IPS-18a (cell line): Measurements from ENCODE around the gene TMPRSS4.
"Not testable (repeated sequence)": the region's sequence is repeated elsewhere in the genome, so short reads cannot be mapped to it uniquely, and the experiment has no call there.

Source experiments
- H3K27ac ChIP-seq: one replicate; pipeline ENCODE4 v1.5.1; 2013; ENCODE audit warnings: low read length
- H3K27me3 ChIP-seq: one replicate; pipeline ENCODE4 v1.6.1; 2013; ENCODE audit warnings: mild to moderate bottlenecking, low read length; ENCODE audit not compliant: control insufficient read depth, insufficient read depth
- H3K36me3 ChIP-seq: one replicate; pipeline ENCODE4 v1.6.1; 2013; ENCODE audit warnings: low read depth, low read length; ENCODE audit not compliant: control insufficient read depth
- H3K4me1 ChIP-seq: one replicate; pipeline ENCODE4 v1.6.1; 2013; ENCODE audit warnings: low read depth, low read length; ENCODE audit not compliant: control insufficient read depth
- H3K4me3 ChIP-seq: one replicate; pipeline ENCODE4 v1.5.1; 2013; ENCODE audit warnings: low read length
- H3K9ac ChIP-seq: one replicate; pipeline ENCODE4 v1.6.1; 2013; ENCODE audit warnings: mild to moderate bottlenecking, low read length, moderate library complexity
- H3K9me3 ChIP-seq: one replicate; pipeline ENCODE4 v1.6.1; 2013; ENCODE audit warnings: low read depth, low read length; ENCODE audit not compliant: control insufficient read depth

Gene TMPRSS4

GRCh38 chr11:118058311-118059245 is 18.3 kb upstream of the TMPRSS4 start:
- no peak overlapping the region for H3K9ac ChIP-seq
- no peak overlapping the region for H3K4me3 ChIP-seq
- H3K9me3 ChIP-seq: no peaks in the 10 kb centered on the region
- no peaks in the 10 kb centered on the region for H3K27me3 ChIP-seq
- H3K36me3 ChIP-seq: no peaks in the 10 kb centered on the region
- H3K4me1 ChIP-seq: no peaks in the 10 kb centered on the region
- no peak overlapping the region for H3K27ac ChIP-seq

GRCh38 chr11:118059246-118059940 is 17.5 kb upstream of the TMPRSS4 start:
- Histone ChIP-seq H3K36me3 (no peaks in the 10 kb centered on the region), H3K4me3 (no peak overlapping the region), H3K27me3 (no peaks in the 10 kb centered on the region), H3K9me3 (no peaks in the 10 kb centered on the region), H3K4me1 (no peaks in the 10 kb centered on the region), H3K9ac (no peak overlapping the region), H3K27ac (no peak overlapping the region)

GRCh38 chr11:118060081-118060661 is 16.7 kb upstream of the TMPRSS4 start:
- no peaks in the 10 kb centered on the region for H3K36me3 ChIP-seq
- H3K27me3 ChIP-seq: no peaks in the 10 kb centered on the region
- no peak overlapping the region for H3K27ac ChIP-seq
- H3K9ac ChIP-seq: no peak overlapping the region
- no peaks in the 10 kb centered on the region for H3K4me1 ChIP-seq
- H3K4me3 ChIP-seq: no peak overlapping the region
- H3K9me3 ChIP-seq: no peaks in the 10 kb centered on the region

DNA sequence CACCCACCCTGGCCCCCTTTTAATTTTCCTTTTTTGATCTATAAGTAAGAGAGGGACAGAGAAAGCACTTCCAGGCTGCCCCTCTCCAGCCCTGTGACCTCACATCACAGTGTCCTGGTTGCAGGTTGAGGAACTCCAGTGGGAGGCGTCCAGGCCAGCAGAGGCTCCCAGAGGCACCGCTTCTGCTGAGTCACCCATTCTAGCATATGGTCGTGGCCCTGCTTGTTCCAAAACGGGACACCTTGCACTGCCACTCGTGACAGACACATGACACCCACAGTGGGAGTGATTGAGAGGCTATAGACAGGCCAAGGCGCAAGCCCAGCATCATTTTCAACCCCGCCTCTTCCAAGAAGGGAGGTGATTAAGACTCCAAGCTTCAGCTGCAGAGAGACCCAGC is 16.0 kb upstream of the TMPRSS4 start:
- H3K27me3 ChIP-seq: no peaks in the 10 kb centered on the region
- no peak overlapping the region for H3K4me3 ChIP-seq
- H3K4me1 ChIP-seq: no peaks in the 10 kb centered on the region
- no peak overlapping the region for H3K9ac ChIP-seq
- no peak overlapping the region for H3K27ac ChIP-seq
- no peaks in the 10 kb centered on the region for H3K9me3 ChIP-seq
- no peaks in the 10 kb centered on the region for H3K36me3 ChIP-seq

DNA sequence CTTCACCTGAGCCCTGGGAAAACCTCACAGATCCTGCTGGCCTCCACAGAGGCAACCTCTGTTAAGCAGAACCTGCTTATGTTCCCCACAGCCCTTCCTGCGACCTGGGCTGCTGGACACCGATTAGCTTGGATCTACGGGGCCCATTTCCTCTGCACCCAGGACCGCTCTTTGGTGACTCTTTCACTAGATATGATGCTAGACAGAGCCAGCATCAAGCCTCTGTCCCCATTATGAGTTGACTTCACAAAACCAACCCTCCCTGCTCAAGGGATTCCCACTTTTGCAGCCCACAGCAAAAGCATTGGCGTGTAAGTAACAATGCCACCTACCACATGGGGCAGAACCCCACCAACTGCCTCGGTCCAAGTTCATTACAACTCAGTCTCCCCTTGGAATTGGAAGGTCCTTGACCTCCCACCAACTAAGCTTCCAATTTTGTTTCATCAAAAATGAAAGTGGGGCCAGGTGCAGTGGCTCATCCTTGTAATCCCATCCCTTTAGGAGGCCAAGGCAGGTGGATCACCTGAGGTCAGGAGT is 15.2 kb upstream of the TMPRSS4 start:
- Histone ChIP-seq H3K27me3 (no peaks in the 10 kb centered on the region), H3K4me1 (no peaks in the 10 kb centered on the region), H3K27ac (no peak overlapping the region), H3K4me3 (no peak overlapping the region), H3K36me3 (no peaks in the 10 kb centered on the region), H3K9ac (no peak overlapping the region), H3K9me3 (no peaks in the 10 kb centered on the region)

DNA sequence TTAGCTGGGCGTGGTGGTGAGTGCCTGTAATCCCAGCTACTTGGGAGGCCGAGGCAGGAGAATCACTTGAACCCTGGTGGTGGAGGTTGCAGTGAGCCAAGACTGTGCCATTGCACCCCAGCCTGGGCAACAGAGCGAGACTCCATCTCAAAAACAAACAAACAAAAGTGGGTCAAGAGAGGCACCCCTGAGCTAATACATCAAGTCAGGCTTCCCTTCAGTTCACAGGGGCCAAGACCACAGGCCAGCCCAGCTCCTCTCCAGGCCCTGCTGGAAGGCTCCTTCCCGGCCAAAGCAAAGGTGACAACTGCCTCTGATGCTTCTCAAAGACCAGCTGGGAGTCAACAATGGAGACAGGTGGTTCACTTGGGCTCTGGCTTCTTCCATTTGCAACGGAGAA is 14.7 kb upstream of the TMPRSS4 start:
- not testable (repeated sequence) for H3K9ac ChIP-seq, H3K27ac ChIP-seq, H3K27me3 ChIP-seq, H3K36me3 ChIP-seq, H3K9me3 ChIP-seq, H3K4me3 ChIP-seq, H3K4me1 ChIP-seq

DNA sequence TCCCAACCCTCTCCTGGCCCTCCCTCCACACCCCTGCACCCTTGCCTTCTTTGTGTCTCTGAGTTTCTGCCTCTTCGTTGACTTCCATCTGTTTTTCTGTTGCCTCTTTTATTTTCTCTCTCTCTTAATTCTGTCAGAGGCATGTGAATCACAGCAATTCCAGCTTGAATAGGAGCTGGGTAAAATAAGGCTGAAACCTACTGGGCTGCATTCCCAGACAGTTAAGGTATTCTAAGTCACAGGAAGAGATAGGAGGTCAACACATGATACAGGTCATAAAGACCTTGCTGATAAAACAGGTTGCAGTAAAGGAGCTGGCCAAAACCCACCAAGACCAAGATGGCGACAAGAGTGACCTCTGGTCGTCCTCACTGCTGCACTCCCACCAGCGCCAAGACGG is 14.2 kb upstream of the TMPRSS4 start:
- not testable (repeated sequence) for H3K36me3 ChIP-seq, H3K9me3 ChIP-seq, H3K9ac ChIP-seq, H3K4me1 ChIP-seq, H3K27me3 ChIP-seq, H3K27ac ChIP-seq, H3K4me3 ChIP-seq

DNA sequence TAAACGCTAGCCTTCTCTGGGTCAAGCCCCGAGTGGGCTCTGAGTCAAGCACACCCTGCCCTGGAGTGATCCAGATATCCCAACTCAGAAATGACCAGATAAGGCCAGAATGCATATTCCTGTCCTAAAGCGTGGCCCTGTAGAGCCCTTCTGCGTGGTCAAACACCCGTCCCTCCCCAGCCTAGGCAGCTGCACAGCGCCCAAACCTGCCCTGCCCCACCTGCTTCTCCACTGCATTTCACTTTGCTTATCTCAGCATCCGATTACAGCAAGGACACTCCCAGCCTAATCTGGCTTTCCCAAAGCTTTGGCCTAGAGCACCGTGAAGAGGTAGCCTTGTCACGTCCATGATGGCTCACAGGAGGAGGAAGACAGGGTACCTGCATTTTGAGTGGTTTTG is 11.9 kb upstream of the TMPRSS4 start:
- Histone ChIP-seq H3K4me3 (no peak overlapping the region), H3K9me3 (no peaks in the 10 kb centered on the region), H3K9ac (no peak overlapping the region), H3K27ac (no peak overlapping the region), H3K4me1 (no peaks in the 10 kb centered on the region), H3K27me3 (no peaks in the 10 kb centered on the region), H3K36me3 (no peaks in the 10 kb centered on the region)

- no peak overlapping the region for H3K4me3 ChIP-seq
- H3K4me1 ChIP-seq: no peaks in the 10 kb centered on the region
- no peak overlapping the region for H3K27ac ChIP-seq
- H3K9me3 ChIP-seq: no peaks in the 10 kb centered on the region
- no peaks in the 10 kb centered on the region for H3K36me3 ChIP-seq
- H3K9ac ChIP-seq: no peak overlapping the region
- H3K27me3 ChIP-seq: no peaks in the 10 kb centered on the region
These were observed 11.5 kb upstream of the TMPRSS4 start for GRCh38 chr11:118065384-118065783.

GRCh38 chr11:118067006-118067405 is 9.9 kb upstream of the TMPRSS4 start:
- H3K27me3 ChIP-seq: no peaks in the 10 kb centered on the region
- no peak overlapping the region for H3K27ac ChIP-seq
- H3K4me3 ChIP-seq: no peak overlapping the region
- no peaks in the 10 kb centered on the region for H3K9me3 ChIP-seq
- no peaks in the 10 kb centered on the region for H3K4me1 ChIP-seq
- no peak overlapping the region for H3K9ac ChIP-seq
- no peaks in the 10 kb centered on the region for H3K36me3 ChIP-seq

GRCh38 chr11:118068206-118068944 is 8.5 kb upstream of the TMPRSS4 start:
- Histone ChIP-seq H3K4me1 (no peaks in the 10 kb centered on the region), H3K27me3 (no peaks in the 10 kb centered on the region), H3K36me3 (no peaks in the 10 kb centered on the region), H3K4me3 (no peak overlapping the region), H3K27ac (no peak overlapping the region), H3K9me3 (no peaks in the 10 kb centered on the region), H3K9ac (no peak overlapping the region)
